DOHH2 (cell line): ENCODE data around the gene RPS6KA4.

Experiments
- H3F3A ChIP-seq: fragments of 200-600 bp; sonication (generic), shearing (Covaris generic); 2 replicates; pipeline ENCODE4 v1.6.0; 2016; ENCODE audit warnings: antibody characterized with exemption, mild to moderate bottlenecking; ENCODE audit not compliant: control insufficient read depth, insufficient read depth
- H3K27ac ChIP-seq: fragments of 200-600 bp; sonication (generic); 2 replicates; pipeline ENCODE4 v1.5.1; 2014; ENCODE audit warnings: low read depth, mild to moderate bottlenecking, low read length, moderate library complexity
- H3K27me3 ChIP-seq: fragments of 200-600 bp; sonication (generic); 2 replicates; pipeline ENCODE4 v1.6.1; 2014; ENCODE audit warnings: mild to moderate bottlenecking, low read length, mixed read lengths; ENCODE audit not compliant: control insufficient read depth
- H3K36me3 ChIP-seq: fragments of 200-600 bp; sonication (generic); 2 replicates; pipeline ENCODE4 v1.6.1; 2014; ENCODE audit warnings: mild to moderate bottlenecking, low read length, moderate library complexity, mixed read lengths; ENCODE audit not compliant: control insufficient read depth
- H3K4me1 ChIP-seq: fragments of 200-600 bp; sonication (generic); 2 replicates; pipeline ENCODE4 v1.6.1; 2014; ENCODE audit warnings: mild to moderate bottlenecking, low read length, mixed read lengths; ENCODE audit not compliant: control insufficient read depth
- H3K4me2 ChIP-seq: fragments of 200-600 bp; sonication (generic); 2 replicates; pipeline ENCODE4 v1.6.0; 2014; ENCODE audit warnings: mild to moderate bottlenecking, low read length, moderate library complexity
- H3K4me3 ChIP-seq: fragments of 200-600 bp; sonication (generic); 2 replicates; pipeline ENCODE4 v1.5.1; 2014; ENCODE audit warnings: mild to moderate bottlenecking, low read length, mixed read lengths
- H3K79me2 ChIP-seq: fragments of 200-600 bp; sonication (generic); 2 replicates; pipeline ENCODE4 v1.6.1; 2014; ENCODE audit warnings: mild to moderate bottlenecking, low read length, mixed read lengths; ENCODE audit not compliant: control insufficient read depth
- H3K9me2 ChIP-seq: fragments of 200-600 bp; sonication (generic); replicated peaks from 2 replicates; pipeline ENCODE4 v1.6.1; 2014; ENCODE audit warnings: mild to moderate bottlenecking, low read length, mixed read lengths; ENCODE audit not compliant: control insufficient read depth
- H3K9me3 ChIP-seq: fragments of 200-600 bp; sonication (generic); 2 replicates; pipeline ENCODE4 v1.6.1; 2014; ENCODE audit warnings: antibody characterized with exemption, low read length, mixed read lengths; ENCODE audit not compliant: control insufficient read depth, insufficient read depth
- H4K20me1 ChIP-seq: fragments of 200-600 bp; sonication (generic); 2 replicates; pipeline ENCODE4 v1.6.0; 2014; ENCODE audit warnings: low read depth, mild to moderate bottlenecking, antibody characterized with exemption, low read length, moderate library complexity; ENCODE audit not compliant: control insufficient read depth, insufficient read depth
- EZH2phosphoT487 ChIP-seq: fragments of 200-600 bp; sonication (generic); IDR thresholded peaks from 2 replicates; pipeline ENCODE4 v1.6.1; 2017; ENCODE audit warnings: borderline replicate concordance, mild to moderate bottlenecking, antibody characterized with exemption, low read length, moderate library complexity, mixed read lengths
- TF ChIP-seq, protein P1 (sequence below): fragments of 200-600 bp; sonication (generic); IDR thresholded peaks from one replicate; pipeline ENCODE4 v1.5.1; 2014; ENCODE audit warnings: antibody characterized with exemption, mild to moderate bottlenecking, low read depth, low read length; ENCODE audit not compliant: poor library complexity, severe bottlenecking

Gene RPS6KA4

DNA sequence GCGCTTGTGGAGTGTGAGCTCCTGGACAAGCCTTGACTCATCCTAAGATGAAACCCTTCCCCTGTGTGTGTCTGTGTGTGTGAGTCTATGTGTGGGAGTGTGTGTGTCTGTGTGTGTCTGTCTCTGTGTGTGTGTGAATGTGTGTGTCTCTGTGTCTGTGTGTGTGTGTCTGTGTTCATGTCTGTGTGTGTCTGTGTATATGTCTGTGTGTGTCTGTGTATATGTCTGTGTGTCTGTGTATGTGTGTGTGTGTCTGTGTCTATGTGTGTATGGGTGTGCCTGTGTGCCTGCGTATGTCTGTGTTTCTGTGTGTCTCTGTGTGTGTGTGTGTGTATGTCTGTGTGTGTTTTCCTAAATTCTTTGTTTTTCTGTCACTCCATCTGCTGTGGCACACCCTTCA is 48.7 kb downstream of the RPS6KA4 start:
- Histone ChIP-seq H3K4me3 (no peak overlapping the region), H3K27ac (no peak overlapping the region), H3K4me1 (no peaks in the 10 kb centered on the region), H3K27me3 (peaks cover 8% of the 10 kb centered on the region), H3K9me3 (no peaks in the 10 kb centered on the region), H3K79me2 (no peaks in the 10 kb centered on the region), H4K20me1 (no peaks in the 10 kb centered on the region), H3K4me2 (no peak overlapping the region), H3F3A (no peaks in the 10 kb centered on the region), H3K36me3 (no peaks in the 10 kb centered on the region), H3K9me2 (no peaks in the 10 kb centered on the region)
- TF ChIP-seq EZH2phosphoT487, result no peak
- TF ChIP-seq, protein P1, sequence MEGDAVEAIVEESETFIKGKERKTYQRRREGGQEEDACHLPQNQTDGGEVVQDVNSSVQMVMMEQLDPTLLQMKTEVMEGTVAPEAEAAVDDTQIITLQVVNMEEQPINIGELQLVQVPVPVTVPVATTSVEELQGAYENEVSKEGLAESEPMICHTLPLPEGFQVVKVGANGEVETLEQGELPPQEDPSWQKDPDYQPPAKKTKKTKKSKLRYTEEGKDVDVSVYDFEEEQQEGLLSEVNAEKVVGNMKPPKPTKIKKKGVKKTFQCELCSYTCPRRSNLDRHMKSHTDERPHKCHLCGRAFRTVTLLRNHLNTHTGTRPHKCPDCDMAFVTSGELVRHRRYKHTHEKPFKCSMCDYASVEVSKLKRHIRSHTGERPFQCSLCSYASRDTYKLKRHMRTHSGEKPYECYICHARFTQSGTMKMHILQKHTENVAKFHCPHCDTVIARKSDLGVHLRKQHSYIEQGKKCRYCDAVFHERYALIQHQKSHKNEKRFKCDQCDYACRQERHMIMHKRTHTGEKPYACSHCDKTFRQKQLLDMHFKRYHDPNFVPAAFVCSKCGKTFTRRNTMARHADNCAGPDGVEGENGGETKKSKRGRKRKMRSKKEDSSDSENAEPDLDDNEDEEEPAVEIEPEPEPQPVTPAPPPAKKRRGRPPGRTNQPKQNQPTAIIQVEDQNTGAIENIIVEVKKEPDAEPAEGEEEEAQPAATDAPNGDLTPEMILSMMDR, result no peak

DNA sequence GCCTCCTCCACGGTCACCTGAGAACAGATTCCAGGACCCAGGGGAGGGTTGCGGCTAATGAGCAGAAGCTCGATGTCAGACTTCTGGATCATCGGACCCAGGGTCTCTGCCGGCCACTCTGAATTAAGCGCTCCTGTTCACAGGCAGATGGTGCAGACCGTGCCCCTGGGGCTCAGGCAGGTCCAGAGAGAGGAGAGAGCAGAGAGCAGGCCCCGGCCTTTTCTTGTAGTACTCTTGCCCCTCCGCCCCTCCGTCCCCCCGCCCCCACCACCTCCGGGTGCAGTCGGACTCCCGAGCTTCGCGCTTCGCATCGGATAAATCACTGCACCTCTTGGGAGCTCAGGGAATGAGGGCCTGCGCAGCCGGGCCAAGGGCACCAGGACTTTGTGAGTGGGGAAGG is 50.3 kb downstream of the RPS6KA4 start:
- Histone ChIP-seq H3K9me3 (no peaks in the 10 kb centered on the region), H3K4me1 (no peaks in the 10 kb centered on the region), H3K27ac (no peak overlapping the region), H3K79me2 (no peaks in the 10 kb centered on the region), H3F3A (no peaks in the 10 kb centered on the region), H3K4me3 (no peak overlapping the region), H4K20me1 (no peaks in the 10 kb centered on the region), H3K4me2 (no peak overlapping the region), H3K9me2 (no peaks in the 10 kb centered on the region), H3K36me3 (no peaks in the 10 kb centered on the region), H3K27me3 (peaks cover 10% of the 10 kb centered on the region)
- TF ChIP-seq EZH2phosphoT487, result no peak
- TF ChIP-seq, protein P1, result no peak

DNA sequence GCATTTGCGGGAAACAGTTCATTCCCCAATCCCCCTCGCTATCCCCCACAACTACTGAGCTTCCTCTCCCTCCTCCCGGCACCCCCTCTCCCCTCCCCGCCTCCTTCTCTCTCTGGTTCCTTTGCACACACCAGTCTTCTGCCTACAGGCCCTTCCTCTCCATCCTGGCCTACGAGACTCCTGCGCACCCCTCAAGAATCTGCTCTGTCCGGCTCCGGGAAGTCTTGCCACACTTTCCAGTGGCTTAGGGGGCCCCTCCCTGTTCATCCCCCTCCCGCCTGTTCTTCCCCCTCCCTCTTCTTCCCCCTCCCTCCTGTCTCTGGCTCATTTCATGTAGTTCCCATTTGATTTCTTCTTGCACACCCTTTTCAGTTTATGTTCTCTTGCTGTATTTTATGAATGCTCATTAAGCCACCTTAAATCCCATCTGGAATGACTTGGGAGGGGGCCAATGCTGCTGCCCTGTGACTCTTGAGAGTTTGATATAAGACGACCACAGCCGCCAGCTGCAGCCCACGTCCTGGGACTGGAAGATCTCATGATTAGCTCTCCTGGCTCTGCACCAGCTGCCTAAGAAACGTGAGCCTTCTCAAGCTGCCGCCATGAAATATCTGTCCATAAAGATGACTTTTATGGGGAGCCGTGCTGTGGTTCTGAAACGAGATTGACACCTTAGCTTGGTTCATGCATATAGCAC is 50.9 kb downstream of the RPS6KA4 start:
- peaks cover 1% of the 10 kb centered on the region; the same call in 1 of the 2 replicates for H3K4me1 ChIP-seq
- H3K36me3 ChIP-seq, result no peaks in the 10 kb centered on the region
- no peaks in the 10 kb centered on the region for H3K79me2 ChIP-seq
- H3K4me3 ChIP-seq, result no peak overlapping the region
- TF ChIP-seq EZH2phosphoT487, result no peak
- TF ChIP-seq, protein P1, result no peak
- H3F3A ChIP-seq, result no peaks in the 10 kb centered on the region
- H3K9me3 ChIP-seq, result no peaks in the 10 kb centered on the region
- no peaks in the 10 kb centered on the region for H3K9me2 ChIP-seq
- H3K4me2 ChIP-seq, result no peak overlapping the region
- no peaks in the 10 kb centered on the region for H4K20me1 ChIP-seq
- H3K27ac ChIP-seq, result no peak overlapping the region
- H3K27me3 ChIP-seq, result peaks cover 6% of the 10 kb centered on the region
